Nephron (organoid): ENCODE measurements around the gene SRRM2.
A peak's percentile ranks its signal among the peaks of the same experiment; 100 is the strongest.
"Not testable (repeated sequence)": the region's sequence is repeated elsewhere in the genome, so short reads cannot be mapped to it uniquely, and the experiment has no call there.

Experiments
- H3K27ac Mint-ChIP-seq, 3 experiments: 2 replicates each; pipeline ENCODE4 v1.8.0; 2020; ENCODE audit warnings: mixed read lengths in 3 of 3, mild to moderate bottlenecking in 2 of 3, moderate library complexity in 1 of 3
- H3K27me3 Mint-ChIP-seq: 2 replicates; pipeline ENCODE4 v1.8.0; 2021; ENCODE audit warnings: low read depth, mild to moderate bottlenecking, moderate library complexity, mixed read lengths
- H3K36me3 Mint-ChIP-seq: 2 replicates; pipeline ENCODE4 v1.8.0; 2020; ENCODE audit warnings: low read depth, mixed read lengths
- H3K4me1 Mint-ChIP-seq: 2 replicates; pipeline ENCODE4 v1.8.0; 2020; ENCODE audit warnings: mixed read lengths
- H3K4me3 Mint-ChIP-seq, 3 experiments: 2 replicates each; pipeline ENCODE4 v1.8.0; 2020; ENCODE audit warnings: mild to moderate bottlenecking in 3 of 3, mixed read lengths in 3 of 3, moderate library complexity in 2 of 3
- H3K9me3 Mint-ChIP-seq: 2 replicates; pipeline ENCODE4 v1.8.0; 2020; ENCODE audit warnings: mixed read lengths
- CTCF ChIP-seq, 3 experiments: fragments of 200-600 bp; sonication (generic); IDR thresholded peaks; one replicate each; pipeline ENCODE4 v1.5.0; 2021; ENCODE audit warnings: antibody characterized with exemption in 3 of 3; ENCODE audit not compliant: unreplicated experiment in 3 of 3

SRRM2 gene

GRCh38 chr16:2720719-2721633 lies 31.5 kb upstream of the SRRM2 start:
- Mint-ChIP-seq H3K4me3 (peak overlapping the region; percentile 74 to 83 (median 81)), H3K9me3 (no peaks in the 10 kb centered on the region), H3K27me3 (peaks cover 12% of the 10 kb centered on the region), H3K4me1 (peaks cover 5% of the 10 kb centered on the region), H3K27ac (peak overlapping the region in 1 of 3 experiments; percentile 69), H3K36me3 (no peaks in the 10 kb centered on the region)
- TF ChIP-seq CTCF (IDR thresholded peaks at IDR 0.05; ENCODE audit: unreplicated experiment in 3 of 3), result peak; percentile 66 to 79 (median 71)

- peak overlapping the region; percentile 65 to 74 (median 73) for H3K4me3 Mint-ChIP-seq
- peaks cover 12% of the 10 kb centered on the region for H3K27me3 Mint-ChIP-seq
- H3K9me3 Mint-ChIP-seq, H3K36me3 Mint-ChIP-seq, H3K27ac Mint-ChIP-seq, H3K4me1 Mint-ChIP-seq: not testable (repeated sequence)
Observed at GRCh38 chr16:2721634-2722173, 30.7 kb upstream of the SRRM2 start.

GRCh38 chr16:2724088-2724676 lies 28.3 kb upstream of the SRRM2 start:
- Mint-ChIP-seq H3K27me3 (peaks cover 12% of the 10 kb centered on the region), H3K4me1 (peaks cover 5% of the 10 kb centered on the region), H3K36me3 (no peaks in the 10 kb centered on the region), H3K4me3 (no peak overlapping the region), H3K9me3 (no peaks in the 10 kb centered on the region), H3K27ac (no peak overlapping the region)
- no peak for TF ChIP-seq CTCF (IDR thresholded peaks at IDR 0.05; ENCODE audit: unreplicated experiment in 3 of 3)

GRCh38 chr16:2724816-2725348 lies 27.6 kb upstream of the SRRM2 start:
- TF ChIP-seq CTCF (IDR thresholded peaks at IDR 0.05; ENCODE audit: unreplicated experiment in 3 of 3), result no peak
- H3K9me3 Mint-ChIP-seq, result no peaks in the 10 kb centered on the region
- H3K27ac Mint-ChIP-seq, result no peak overlapping the region
- H3K36me3 Mint-ChIP-seq, result no peaks in the 10 kb centered on the region
- H3K4me3 Mint-ChIP-seq, result peak overlapping the region in 1 of 3 experiments; percentile 43
- H3K27me3 Mint-ChIP-seq, result peaks cover 12% of the 10 kb centered on the region
- peaks cover 5% of the 10 kb centered on the region for H3K4me1 Mint-ChIP-seq

DNA sequence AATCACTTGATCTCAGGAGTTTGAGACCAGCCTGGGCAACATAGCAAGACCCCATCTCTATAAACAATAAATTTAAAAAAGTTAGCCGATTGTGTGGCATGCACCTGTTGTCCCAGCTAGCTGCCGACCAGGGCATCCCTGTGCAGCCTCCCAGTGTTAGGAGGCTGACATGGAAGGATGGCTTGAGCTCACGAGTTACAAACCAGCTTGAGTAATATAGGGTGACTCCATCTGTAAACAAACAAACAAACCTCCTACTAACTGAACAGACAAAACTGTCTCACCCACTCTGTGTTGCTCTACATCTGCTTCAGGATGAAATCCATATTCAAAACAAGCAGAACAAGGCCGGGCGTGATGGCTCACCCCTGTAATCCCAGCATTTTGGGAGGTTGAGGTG lies 25.5 kb upstream of the SRRM2 start:
- no peak overlapping the region for H3K27ac Mint-ChIP-seq
- peaks cover 15% of the 10 kb centered on the region for H3K27me3 Mint-ChIP-seq
- H3K9me3 Mint-ChIP-seq, result no peaks in the 10 kb centered on the region
- H3K4me3 Mint-ChIP-seq, result no peak overlapping the region
- no peaks in the 10 kb centered on the region for H3K36me3 Mint-ChIP-seq
- H3K4me1 Mint-ChIP-seq, result peaks cover 5% of the 10 kb centered on the region
- no peak for TF ChIP-seq CTCF (IDR thresholded peaks at IDR 0.05; ENCODE audit: unreplicated experiment in 3 of 3)

GRCh38 chr16:2728034-2728433 lies 24.4 kb upstream of the SRRM2 start:
- Mint-ChIP-seq H3K36me3 (no peaks in the 10 kb centered on the region), H3K4me3 (no peak overlapping the region), H3K27me3 (peaks cover 15% of the 10 kb centered on the region), H3K9me3 (no peaks in the 10 kb centered on the region), H3K4me1 (peaks cover 5% of the 10 kb centered on the region), H3K27ac (no peak overlapping the region)
- TF ChIP-seq CTCF (IDR thresholded peaks at IDR 0.05; ENCODE audit: unreplicated experiment in 3 of 3), result no peak
